Stimulated activated CD4-positive, alpha-beta T cell treated with anti-CD3 and anti-CD28 coated beads, Interleukin-2, amount 100 ng/mL, for 4 hours (primary cell): ENCODE measurements around the gene VWA2.

ENCODE experiments used
- DNase-seq: peaks from one replicate; pipeline ENCODE4 v3.0.0-alpha.2; 2020; ENCODE audit warnings: low read depth

Gene VWA2, protein sequence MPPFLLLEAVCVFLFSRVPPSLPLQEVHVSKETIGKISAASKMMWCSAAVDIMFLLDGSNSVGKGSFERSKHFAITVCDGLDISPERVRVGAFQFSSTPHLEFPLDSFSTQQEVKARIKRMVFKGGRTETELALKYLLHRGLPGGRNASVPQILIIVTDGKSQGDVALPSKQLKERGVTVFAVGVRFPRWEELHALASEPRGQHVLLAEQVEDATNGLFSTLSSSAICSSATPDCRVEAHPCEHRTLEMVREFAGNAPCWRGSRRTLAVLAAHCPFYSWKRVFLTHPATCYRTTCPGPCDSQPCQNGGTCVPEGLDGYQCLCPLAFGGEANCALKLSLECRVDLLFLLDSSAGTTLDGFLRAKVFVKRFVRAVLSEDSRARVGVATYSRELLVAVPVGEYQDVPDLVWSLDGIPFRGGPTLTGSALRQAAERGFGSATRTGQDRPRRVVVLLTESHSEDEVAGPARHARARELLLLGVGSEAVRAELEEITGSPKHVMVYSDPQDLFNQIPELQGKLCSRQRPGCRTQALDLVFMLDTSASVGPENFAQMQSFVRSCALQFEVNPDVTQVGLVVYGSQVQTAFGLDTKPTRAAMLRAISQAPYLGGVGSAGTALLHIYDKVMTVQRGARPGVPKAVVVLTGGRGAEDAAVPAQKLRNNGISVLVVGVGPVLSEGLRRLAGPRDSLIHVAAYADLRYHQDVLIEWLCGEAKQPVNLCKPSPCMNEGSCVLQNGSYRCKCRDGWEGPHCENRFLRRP

DNA sequence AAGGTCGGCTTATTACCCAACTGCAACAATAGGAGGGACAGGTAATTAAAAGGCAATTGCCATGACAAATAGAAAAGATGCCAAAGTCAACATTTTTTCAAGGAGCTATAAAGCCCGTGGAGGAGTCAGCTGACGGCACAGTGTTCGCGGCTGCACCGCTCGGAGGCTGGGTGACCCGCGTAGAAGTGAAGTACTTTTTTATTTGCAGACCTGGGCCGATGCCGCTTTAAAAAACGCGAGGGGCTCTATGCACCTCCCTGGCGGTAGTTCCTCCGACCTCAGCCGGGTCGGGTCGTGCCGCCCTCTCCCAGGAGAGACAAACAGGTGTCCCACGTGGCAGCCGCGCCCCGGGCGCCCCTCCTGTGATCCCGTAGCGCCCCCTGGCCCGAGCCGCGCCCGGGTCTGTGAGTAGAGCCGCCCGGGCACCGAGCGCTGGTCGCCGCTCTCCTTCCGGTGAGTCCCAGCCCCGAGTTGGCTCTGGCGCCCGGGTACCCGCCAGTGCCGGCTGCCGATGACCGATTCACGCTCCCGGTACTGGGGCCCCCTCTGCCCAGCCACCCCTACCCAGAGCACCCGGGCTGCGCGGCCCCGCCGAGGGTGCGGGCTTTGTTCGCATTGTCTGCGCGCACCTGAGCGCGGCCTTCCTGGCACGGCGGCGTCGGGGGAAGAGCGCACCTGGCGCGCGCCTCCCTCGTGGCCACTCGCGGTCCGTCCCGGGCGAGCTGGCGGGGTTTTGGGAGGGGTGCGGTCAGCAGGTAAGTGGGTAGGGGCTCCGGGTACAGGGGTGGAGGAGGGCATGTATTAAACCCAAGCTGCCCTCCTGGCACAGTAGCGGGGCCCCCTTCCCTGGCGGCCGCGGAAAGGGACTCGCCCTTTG, at the start of gene VWA2:
TSS of gene VWA2 (plus strand) at position 138 of the 877 bp plus-strand sequence. CDS start 9,460 bp downstream, outside the sequence.
- no peak for DNase-seq

DNA sequence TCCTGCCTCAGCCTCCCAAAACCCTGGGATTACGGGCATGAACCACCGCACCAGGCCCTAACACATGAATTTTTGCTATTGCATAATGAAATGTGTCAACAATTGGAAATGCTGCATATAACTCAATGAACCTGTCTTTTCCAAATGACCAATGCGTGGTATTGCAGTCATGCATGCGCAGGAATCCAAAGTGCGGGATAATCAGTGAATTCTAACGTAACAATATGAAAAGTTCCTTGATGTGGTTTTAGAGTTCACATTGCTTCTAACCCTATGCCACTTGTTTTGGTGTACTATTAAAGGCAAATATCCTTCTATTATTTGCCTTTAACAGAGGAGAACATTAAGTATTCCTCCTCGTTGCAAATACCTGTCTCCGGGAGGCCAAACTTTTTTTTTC, 49.4 kb upstream of the VWA2 start:
- no peak for DNase-seq

DNA sequence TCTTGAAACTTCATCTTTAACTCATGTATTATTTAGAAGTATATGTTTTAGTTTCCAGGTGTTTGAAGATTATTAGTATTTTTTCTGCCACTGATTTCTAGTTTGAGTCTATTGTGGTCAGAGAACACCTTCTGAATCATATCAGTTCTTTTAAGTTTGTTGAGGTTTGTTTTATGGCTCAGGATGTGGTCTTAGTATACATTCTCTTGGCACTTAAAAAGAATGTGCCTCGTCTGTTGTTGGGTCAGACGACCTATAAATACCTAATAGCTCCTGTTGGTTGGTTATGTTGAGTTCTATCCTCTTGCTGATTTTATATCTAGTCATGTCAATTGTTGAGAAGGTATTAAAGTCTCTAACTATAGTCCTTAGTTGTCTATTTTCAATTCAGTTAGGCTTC, 44.0 kb upstream of the VWA2 start:
- no peak for DNase-seq

- no peak for DNase-seq
These were observed 39.8 kb upstream of the VWA2 start for GRCh38 chr10:114199239-114199638.

DNA sequence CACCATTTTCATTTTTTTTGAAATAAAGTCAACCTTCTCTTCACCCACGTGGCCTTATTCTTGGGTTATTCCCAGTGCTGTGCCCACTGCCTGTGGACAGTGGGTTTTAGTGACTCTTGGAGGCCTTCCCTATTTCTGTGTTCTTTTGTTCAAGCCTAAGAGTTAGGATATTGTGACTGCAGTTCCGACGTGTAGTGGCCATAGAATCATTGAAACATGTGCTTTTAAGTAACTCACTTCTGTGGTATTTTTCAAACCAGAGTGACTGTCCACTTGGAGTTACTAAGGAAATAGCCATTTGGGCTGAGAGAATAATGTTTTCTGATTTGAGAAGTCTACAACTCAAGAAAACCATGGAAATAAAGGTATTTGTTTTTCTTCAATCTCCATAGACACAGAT, 36.2 kb upstream of the VWA2 start:
- DNase-seq = no peak

DNA sequence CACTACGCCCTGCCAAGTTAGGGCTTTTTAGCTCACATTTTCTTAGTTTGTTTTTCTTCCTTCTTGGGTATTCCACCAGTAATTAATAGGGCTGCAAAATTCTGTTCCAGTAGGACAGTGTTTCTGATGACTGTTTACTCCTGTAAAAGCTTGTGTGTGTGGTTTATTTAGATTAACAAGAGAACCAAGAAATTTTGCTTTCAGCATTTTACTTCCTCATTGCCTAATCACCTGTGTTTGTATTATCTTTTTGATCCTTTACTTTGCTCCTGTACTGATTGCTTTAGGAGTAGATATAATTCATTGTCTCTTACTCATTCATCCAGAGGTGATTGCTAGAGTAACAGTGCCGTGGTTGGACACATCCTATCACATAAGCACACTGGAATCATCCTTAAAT, 32.2 kb upstream of the VWA2 start:
- DNase-seq = no peak

DNA sequence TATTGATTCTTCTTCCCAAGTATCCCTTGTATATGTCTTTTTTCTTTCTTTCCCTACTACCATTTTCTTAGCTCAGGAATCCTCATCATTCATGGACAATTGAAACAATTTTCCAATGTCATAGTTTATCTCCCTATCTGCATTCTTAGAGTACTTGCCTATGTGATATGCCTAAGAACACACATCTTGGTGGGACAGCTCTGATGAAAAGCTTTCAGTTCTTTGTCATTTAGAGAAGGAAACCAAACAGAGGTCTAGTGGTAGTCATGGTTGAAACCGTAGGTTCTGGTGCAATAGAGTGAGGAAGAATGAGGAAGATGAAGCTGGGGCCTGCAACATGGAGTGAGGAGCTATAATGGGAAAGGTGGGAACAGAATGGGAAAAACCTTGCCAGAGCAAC, 31.7 kb upstream of the VWA2 start:
- no peak for DNase-seq

- no peak for DNase-seq
These were observed 30.7 kb upstream of the VWA2 start for GRCh38 chr10:114208351-114208750.

GRCh38 chr10:114212153-114212552, 26.9 kb upstream of the VWA2 start:
- DNase-seq = no peak

- no peak for DNase-seq
These were observed 24.0 kb upstream of the VWA2 start for GRCh38 chr10:114215033-114215432.

DNA sequence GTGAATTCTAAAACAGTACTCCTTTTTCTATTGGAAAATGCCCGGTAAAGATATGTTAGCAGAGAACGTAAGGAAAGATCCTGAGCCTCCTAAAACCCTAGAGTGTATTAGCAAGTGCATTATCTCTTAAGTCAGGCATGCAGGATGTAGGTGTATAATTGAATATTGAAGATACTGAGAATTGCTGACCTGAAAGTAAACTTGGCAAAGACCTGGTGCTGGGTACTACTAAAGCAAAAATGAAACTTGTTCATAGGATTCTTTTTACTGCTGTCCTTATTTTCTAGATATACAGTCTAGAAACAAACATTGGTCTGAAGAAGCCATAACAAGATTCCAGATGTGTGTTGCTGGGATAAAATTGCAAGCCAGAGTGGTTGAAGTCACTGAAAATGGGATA, 18.8 kb upstream of the VWA2 start:
- DNase-seq = no peak

- no peak for DNase-seq
These were observed 17.8 kb upstream of the VWA2 start for GRCh38 chr10:114221235-114221634.

DNA sequence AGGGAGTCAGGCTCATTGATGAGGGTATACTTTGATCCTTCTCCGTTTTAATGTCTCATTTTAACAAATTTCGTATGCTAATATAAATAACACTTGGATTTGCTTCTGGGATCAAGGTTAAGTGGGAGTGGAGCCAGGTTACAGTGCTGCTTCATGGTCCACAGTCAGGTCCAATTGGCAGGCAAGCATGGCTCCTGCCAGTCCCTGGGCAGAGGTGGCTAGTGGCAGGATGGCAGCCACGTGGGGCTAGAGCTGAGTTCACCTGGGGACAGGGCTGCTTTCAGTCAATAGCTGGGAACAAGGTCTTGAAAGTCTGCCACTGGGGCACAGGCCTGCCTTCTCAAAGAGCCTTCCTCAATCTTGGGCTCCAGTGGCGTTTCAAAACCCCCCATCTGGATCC, 16.0 kb upstream of the VWA2 start:
- no peak for DNase-seq

DNA sequence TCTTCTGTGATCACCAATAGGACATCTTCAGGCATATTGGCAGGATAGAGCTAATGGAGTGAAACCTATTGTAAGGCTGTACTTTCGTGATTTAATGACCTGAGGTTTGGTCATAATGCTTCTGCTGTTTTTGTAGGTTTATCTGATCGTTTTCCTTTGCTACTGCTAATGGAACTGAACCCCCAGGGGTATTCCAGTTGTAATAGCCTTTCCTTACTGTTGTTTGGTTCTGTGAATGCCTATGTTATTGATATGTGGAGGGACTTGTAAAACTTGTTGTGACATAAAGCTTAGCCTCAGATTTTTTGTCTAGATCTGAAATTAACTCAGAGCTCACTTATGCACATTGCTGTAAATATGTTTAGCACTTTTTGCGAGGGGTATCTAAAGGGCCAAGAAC, 10.9 kb upstream of the VWA2 start:
- DNase-seq = no peak

GRCh38 chr10:114232561-114233176, 6.4 kb upstream of the VWA2 start:
- DNase-seq = no peak

DNA sequence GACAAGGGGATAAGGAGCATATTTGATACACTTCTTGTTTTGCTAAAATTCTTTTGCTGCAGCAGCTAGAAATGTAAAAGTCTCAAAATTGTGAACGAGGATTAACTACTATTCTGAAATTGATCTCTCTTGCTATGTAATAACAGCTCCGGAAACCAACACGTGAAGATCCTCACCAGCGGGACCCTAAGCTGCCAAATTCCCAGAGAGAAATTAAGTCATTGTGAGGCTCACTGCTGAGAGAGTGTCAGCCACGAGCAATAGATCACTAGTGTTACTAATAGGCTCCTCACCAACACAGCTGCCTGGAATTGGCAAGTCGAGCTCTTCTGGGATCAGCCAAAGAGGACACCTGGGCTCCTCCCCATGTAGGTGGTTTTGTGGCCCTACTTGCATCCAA, 5.6 kb upstream of the VWA2 start:
- DNase-seq = no peak

DNA sequence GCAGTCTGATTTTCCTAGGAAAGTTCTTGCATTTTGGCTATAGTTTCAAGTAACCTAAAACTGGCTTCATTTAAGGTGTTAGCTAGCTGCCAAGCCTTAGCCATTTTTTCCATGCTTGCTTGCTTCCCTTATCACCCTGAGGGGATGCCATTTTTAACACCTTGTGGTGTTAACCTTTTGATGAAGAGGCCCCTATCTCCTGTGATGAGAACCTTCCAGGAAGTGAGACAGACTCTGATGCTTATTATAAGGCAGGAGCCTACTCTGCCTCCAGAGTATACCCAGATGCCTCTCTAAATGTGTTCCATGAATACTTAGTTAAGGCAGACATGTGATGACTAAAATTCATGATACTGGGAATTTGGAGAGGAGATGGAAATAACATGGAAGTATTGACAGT, 4.9 kb upstream of the VWA2 start:
- DNase-seq = no peak

DNA sequence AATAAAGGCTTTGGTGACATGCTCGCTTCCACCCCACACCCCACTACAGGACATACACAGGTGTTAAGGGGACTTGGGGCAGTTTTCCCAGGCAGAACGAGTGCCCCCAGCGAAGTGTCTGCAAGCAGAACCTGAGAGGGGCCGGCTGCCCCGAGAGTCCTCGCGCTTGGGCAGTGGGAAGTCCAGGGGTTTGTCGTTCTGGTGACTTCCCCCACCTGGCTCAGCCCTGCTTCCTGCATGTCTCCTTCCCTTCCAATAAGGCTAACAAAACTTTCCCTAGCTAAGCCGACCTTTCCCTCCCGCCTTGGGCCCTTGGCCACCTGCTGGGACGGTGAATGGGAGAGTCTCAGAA, 916 bp downstream of the VWA2 start:
- DNase-seq = no peak

GRCh38 chr10:114242235-114242634, 3.2 kb downstream of the VWA2 start:
- DNase-seq = no peak

DNA sequence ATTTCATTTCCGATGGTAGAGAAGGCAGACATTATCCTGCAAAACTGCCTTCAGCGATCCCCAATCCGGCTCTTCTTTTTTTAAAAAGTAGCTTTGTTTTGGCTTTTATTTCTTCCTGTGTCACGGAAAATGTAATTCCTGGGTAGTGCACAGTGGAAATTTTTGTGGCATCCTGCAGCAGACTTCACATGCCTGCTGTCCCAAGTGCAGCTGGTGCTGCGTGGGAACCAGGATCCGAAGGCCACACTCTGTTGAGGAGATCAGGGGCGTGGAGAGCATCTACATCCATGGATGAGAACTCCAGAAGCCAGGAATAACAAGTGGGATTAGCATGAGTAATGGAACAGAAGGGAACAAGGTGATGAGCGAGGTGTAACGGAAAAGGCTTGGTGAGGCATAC, 4.6 kb downstream of the VWA2 start:
- no peak for DNase-seq

DNA sequence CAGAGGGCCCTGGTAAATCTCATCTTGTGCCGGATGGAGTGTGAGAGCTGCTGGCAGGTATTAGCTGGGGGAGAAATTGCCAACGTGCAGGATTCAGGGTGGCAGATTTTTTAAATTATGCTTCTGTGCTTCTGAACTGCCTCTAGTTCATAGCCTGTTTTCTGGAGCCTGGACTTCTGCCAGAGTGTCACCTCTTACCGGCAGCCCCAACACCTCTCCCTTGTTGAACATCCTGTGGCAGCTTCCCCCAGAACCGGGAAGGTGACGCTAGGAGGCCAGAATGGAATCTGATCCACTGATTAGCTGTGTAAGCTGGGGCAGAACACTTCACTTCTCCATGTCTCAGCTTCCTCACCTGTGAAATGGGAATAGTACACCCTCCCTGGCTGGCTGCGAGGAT, 5.1 kb downstream of the VWA2 start:
- no peak for DNase-seq

- DNase-seq = no peak
These were observed 6.2 kb downstream of the VWA2 start for GRCh38 chr10:114245121-114245791.
